GM18907 (cell line): Measurements from ENCODE around the gene WDR45B.
"Not testable (repeated sequence)": the region's sequence is repeated elsewhere in the genome, so short reads cannot be mapped to it uniquely, and the experiment has no call there.

ENCODE experiments used
- ATAC-seq: cut with Tn5 transposase; IDR thresholded peaks from one replicate; pipeline ENCODE4 v1.9.1; 2021; ENCODE audit warnings: mild to moderate bottlenecking, moderate library complexity; ENCODE audit not compliant: unreplicated experiment

The WDR45B gene

GRCh38 chr17:82586576-82587233 lies 61.5 kb downstream of the WDR45B start:
- no peak for ATAC-seq

- not testable (repeated sequence) for ATAC-seq
Observed at GRCh38 chr17:82585935-82586575, 62.2 kb downstream of the WDR45B start.

- ATAC-seq, result no peak
Observed at GRCh38 chr17:82583720-82584234, 64.5 kb downstream of the WDR45B start.

- ATAC-seq, result no peak
Observed at GRCh38 chr17:82582709-82583108, 65.5 kb downstream of the WDR45B start.

GRCh38 chr17:82582213-82582612 lies 66.0 kb downstream of the WDR45B start:
- no peak for ATAC-seq

- ATAC-seq, result not testable (repeated sequence)
Observed at GRCh38 chr17:82579969-82580368, 68.3 kb downstream of the WDR45B start.

GRCh38 chr17:82577300-82577699 lies 70.9 kb downstream of the WDR45B start:
- no peak for ATAC-seq

GRCh38 chr17:82575581-82576221 lies 72.5 kb downstream of the WDR45B start:
- not testable (repeated sequence) for ATAC-seq

- ATAC-seq, result no peak
Observed at GRCh38 chr17:82574041-82574440, 74.2 kb downstream of the WDR45B start.

- no peak for ATAC-seq
Observed at GRCh38 chr17:82571855-82572254, 76.4 kb downstream of the WDR45B start.

- no peak for ATAC-seq
Observed at GRCh38 chr17:82570277-82570676, 78.0 kb downstream of the WDR45B start.

- no peak for ATAC-seq
Observed at GRCh38 chr17:82569621-82570020, 78.6 kb downstream of the WDR45B start.

- no peak for ATAC-seq
Observed at GRCh38 chr17:82568997-82569393, 79.2 kb downstream of the WDR45B start.

- ATAC-seq, result no peak
Observed at GRCh38 chr17:82567286-82567685, 81.0 kb downstream of the WDR45B start.

GRCh38 chr17:82566129-82566960 lies 81.9 kb downstream of the WDR45B start:
- no peak for ATAC-seq

- no peak for ATAC-seq
Observed at GRCh38 chr17:82565551-82565950, 82.7 kb downstream of the WDR45B start.
